ENCODE results near the gene SULT1A3.
"Not testable (repeated sequence)": the region's sequence is repeated elsewhere in the genome, so short reads cannot be mapped to it uniquely, and the experiment has no call there.

- TF ChIP-seq, protein P1, sequence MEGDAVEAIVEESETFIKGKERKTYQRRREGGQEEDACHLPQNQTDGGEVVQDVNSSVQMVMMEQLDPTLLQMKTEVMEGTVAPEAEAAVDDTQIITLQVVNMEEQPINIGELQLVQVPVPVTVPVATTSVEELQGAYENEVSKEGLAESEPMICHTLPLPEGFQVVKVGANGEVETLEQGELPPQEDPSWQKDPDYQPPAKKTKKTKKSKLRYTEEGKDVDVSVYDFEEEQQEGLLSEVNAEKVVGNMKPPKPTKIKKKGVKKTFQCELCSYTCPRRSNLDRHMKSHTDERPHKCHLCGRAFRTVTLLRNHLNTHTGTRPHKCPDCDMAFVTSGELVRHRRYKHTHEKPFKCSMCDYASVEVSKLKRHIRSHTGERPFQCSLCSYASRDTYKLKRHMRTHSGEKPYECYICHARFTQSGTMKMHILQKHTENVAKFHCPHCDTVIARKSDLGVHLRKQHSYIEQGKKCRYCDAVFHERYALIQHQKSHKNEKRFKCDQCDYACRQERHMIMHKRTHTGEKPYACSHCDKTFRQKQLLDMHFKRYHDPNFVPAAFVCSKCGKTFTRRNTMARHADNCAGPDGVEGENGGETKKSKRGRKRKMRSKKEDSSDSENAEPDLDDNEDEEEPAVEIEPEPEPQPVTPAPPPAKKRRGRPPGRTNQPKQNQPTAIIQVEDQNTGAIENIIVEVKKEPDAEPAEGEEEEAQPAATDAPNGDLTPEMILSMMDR (IDR thresholded peaks at IDR 0.05 in 4 of 5, conservative IDR thresholded peaks at IDR 0.05 in 1 of 5), result not testable (repeated sequence)
- not testable (repeated sequence) for TF ChIP-seq POLR2A (IDR thresholded peaks at IDR 0.05)
Observed at GRCh38 chr16:30199608-30200343, 721 bp downstream of the SULT1A3 start.

Measured in gastrocnemius medialis (tissue), 4 donors.